ENCODE results near the gene DCST1.

The DCST1 gene

GRCh38 chr1:155064111-155064831, 30.6 kb downstream of the DCST1 start:
- Histone ChIP-seq H2AFZ (ENCODE audit: low read depth, low read length) (peak overlapping the region; percentile 53), H3K4me3 (ENCODE audit: low read length) (peak overlapping the region; percentile 78), H3K36me3 (ENCODE audit: insufficient read depth, low read length) (peaks cover 23% of the 10 kb centered on the region), H3K9me3 (ENCODE audit: low read length) (no peaks in the 10 kb centered on the region), H3K27me3 (ENCODE audit: insufficient read depth, low read length) (no peaks in the 10 kb centered on the region), H3K4me1 (ENCODE audit: insufficient read depth, low read length) (peaks cover 20% of the 10 kb centered on the region)

GRCh38 chr1:155064832-155065429, 31.3 kb downstream of the DCST1 start:
- Histone ChIP-seq H2AFZ (ENCODE audit: low read depth, low read length) (no peak overlapping the region), H3K4me1 (ENCODE audit: insufficient read depth, low read length) (peaks cover 20% of the 10 kb centered on the region), H3K9me3 (ENCODE audit: low read length) (no peaks in the 10 kb centered on the region), H3K36me3 (ENCODE audit: insufficient read depth, low read length) (peaks cover 27% of the 10 kb centered on the region), H3K4me3 (ENCODE audit: low read length) (peak overlapping the region; percentile 78), H3K27me3 (ENCODE audit: insufficient read depth, low read length) (no peaks in the 10 kb centered on the region)

GRCh38 chr1:155066777-155067176, 33.2 kb downstream of the DCST1 start:
- H3K9me3 ChIP-seq (ENCODE audit: low read length), result no peaks in the 10 kb centered on the region
- no peak overlapping the region for H2AFZ ChIP-seq (ENCODE audit: low read depth, low read length)
- H3K27me3 ChIP-seq (ENCODE audit: insufficient read depth, low read length), result no peaks in the 10 kb centered on the region

GRCh38 chr1:155068599-155068998, 35.0 kb downstream of the DCST1 start:
- Histone ChIP-seq H3K4me3 (ENCODE audit: low read length) (no peak overlapping the region), H3K27me3 (ENCODE audit: insufficient read depth, low read length) (no peaks in the 10 kb centered on the region), H2AFZ (ENCODE audit: low read depth, low read length) (no peak overlapping the region), H3K36me3 (ENCODE audit: insufficient read depth, low read length) (peaks cover 30% of the 10 kb centered on the region), H3K4me1 (ENCODE audit: insufficient read depth, low read length) (peaks cover 31% of the 10 kb centered on the region), H3K9me3 (ENCODE audit: low read length) (no peaks in the 10 kb centered on the region)

More at GRCh38 chr1:155066777-155067176, 33.2 kb downstream of the DCST1 start:
- Histone ChIP-seq H3K4me1 (ENCODE audit: insufficient read depth, low read length) (peaks cover 33% of the 10 kb centered on the region), H3K4me3 (ENCODE audit: low read length) (no peak overlapping the region), H3K36me3 (ENCODE audit: insufficient read depth, low read length) (peaks cover 30% of the 10 kb centered on the region)

- Histone ChIP-seq H3K36me3 (ENCODE audit: insufficient read depth, low read length) (peaks cover 30% of the 10 kb centered on the region), H3K4me3 (ENCODE audit: low read length) (no peak overlapping the region), H3K9me3 (ENCODE audit: low read length) (no peaks in the 10 kb centered on the region), H3K27me3 (ENCODE audit: insufficient read depth, low read length) (no peaks in the 10 kb centered on the region), H2AFZ (ENCODE audit: low read depth, low read length) (no peak overlapping the region), H3K4me1 (ENCODE audit: insufficient read depth, low read length) (peaks cover 26% of the 10 kb centered on the region)
These were observed 36.0 kb downstream of the DCST1 start for GRCh38 chr1:155069551-155070157.

GRCh38 chr1:155070158-155070621, 36.6 kb downstream of the DCST1 start:
- Histone ChIP-seq H3K36me3 (ENCODE audit: insufficient read depth, low read length) (peaks cover 30% of the 10 kb centered on the region), H3K27me3 (ENCODE audit: insufficient read depth, low read length) (no peaks in the 10 kb centered on the region), H3K9me3 (ENCODE audit: low read length) (no peaks in the 10 kb centered on the region), H3K4me1 (ENCODE audit: insufficient read depth, low read length) (peaks cover 20% of the 10 kb centered on the region), H3K4me3 (ENCODE audit: low read length) (no peak overlapping the region), H2AFZ (ENCODE audit: low read depth, low read length) (no peak overlapping the region)

GRCh38 chr1:155070721-155071569, 37.3 kb downstream of the DCST1 start:
- peaks cover 25% of the 10 kb centered on the region for H3K4me1 ChIP-seq (ENCODE audit: insufficient read depth, low read length)
- no peaks in the 10 kb centered on the region for H3K9me3 ChIP-seq (ENCODE audit: low read length)

GRCh38 chr1:155071701-155072100, 38.1 kb downstream of the DCST1 start:
- Histone ChIP-seq H3K4me1 (ENCODE audit: insufficient read depth, low read length) (peaks cover 33% of the 10 kb centered on the region), H3K9me3 (ENCODE audit: low read length) (no peaks in the 10 kb centered on the region), H3K4me3 (ENCODE audit: low read length) (no peak overlapping the region), H3K36me3 (ENCODE audit: insufficient read depth, low read length) (peaks cover 27% of the 10 kb centered on the region), H2AFZ (ENCODE audit: low read depth, low read length) (no peak overlapping the region), H3K27me3 (ENCODE audit: insufficient read depth, low read length) (no peaks in the 10 kb centered on the region)

More at GRCh38 chr1:155070721-155071569, 37.3 kb downstream of the DCST1 start:
- Histone ChIP-seq H3K36me3 (ENCODE audit: insufficient read depth, low read length) (peaks cover 30% of the 10 kb centered on the region), H3K27me3 (ENCODE audit: insufficient read depth, low read length) (no peaks in the 10 kb centered on the region), H3K4me3 (ENCODE audit: low read length) (no peak overlapping the region), H2AFZ (ENCODE audit: low read depth, low read length) (no peak overlapping the region)

GRCh38 chr1:155072531-155073289, 39.1 kb downstream of the DCST1 start:
- Histone ChIP-seq H3K27me3 (ENCODE audit: insufficient read depth, low read length) (no peaks in the 10 kb centered on the region), H3K4me1 (ENCODE audit: insufficient read depth, low read length) (peaks cover 36% of the 10 kb centered on the region), H2AFZ (ENCODE audit: low read depth, low read length) (no peak overlapping the region), H3K9me3 (ENCODE audit: low read length) (no peaks in the 10 kb centered on the region), H3K36me3 (ENCODE audit: insufficient read depth, low read length) (peaks cover 19% of the 10 kb centered on the region), H3K4me3 (ENCODE audit: low read length) (no peak overlapping the region)

- H3K4me1 ChIP-seq (ENCODE audit: insufficient read depth, low read length), result peaks cover 41% of the 10 kb centered on the region
- H3K9me3 ChIP-seq (ENCODE audit: low read length), result no peaks in the 10 kb centered on the region
- no peaks in the 10 kb centered on the region for H3K27me3 ChIP-seq (ENCODE audit: insufficient read depth, low read length)
- no peak overlapping the region for H3K4me3 ChIP-seq (ENCODE audit: low read length)
- no peak overlapping the region for H2AFZ ChIP-seq (ENCODE audit: low read depth, low read length)
- H3K36me3 ChIP-seq (ENCODE audit: insufficient read depth, low read length), result peaks cover 13% of the 10 kb centered on the region
These were observed 40.0 kb downstream of the DCST1 start for GRCh38 chr1:155073377-155074242.

- no peaks in the 10 kb centered on the region for H3K27me3 ChIP-seq (ENCODE audit: insufficient read depth, low read length)
- H3K4me1 ChIP-seq (ENCODE audit: insufficient read depth, low read length), result peaks cover 51% of the 10 kb centered on the region
- H2AFZ ChIP-seq (ENCODE audit: low read depth, low read length), result no peak overlapping the region
- no peaks in the 10 kb centered on the region for H3K9me3 ChIP-seq (ENCODE audit: low read length)
- no peak overlapping the region for H3K4me3 ChIP-seq (ENCODE audit: low read length)
- peaks cover 2% of the 10 kb centered on the region for H3K36me3 ChIP-seq (ENCODE audit: insufficient read depth, low read length)
These were observed 41.9 kb downstream of the DCST1 start for GRCh38 chr1:155075535-155075934.
